HG03571 (cell line): ENCODE results near the gene CISD2.
"Not testable (repeated sequence)": the region's sequence is repeated elsewhere in the genome, so short reads cannot be mapped to it uniquely, and the experiment has no call there.

Experiments
- ATAC-seq: cut with Tn5 transposase; IDR thresholded peaks from one replicate; pipeline ENCODE4 v1.9.1; 2021; ENCODE audit not compliant: unreplicated experiment

CISD2 gene

DNA sequence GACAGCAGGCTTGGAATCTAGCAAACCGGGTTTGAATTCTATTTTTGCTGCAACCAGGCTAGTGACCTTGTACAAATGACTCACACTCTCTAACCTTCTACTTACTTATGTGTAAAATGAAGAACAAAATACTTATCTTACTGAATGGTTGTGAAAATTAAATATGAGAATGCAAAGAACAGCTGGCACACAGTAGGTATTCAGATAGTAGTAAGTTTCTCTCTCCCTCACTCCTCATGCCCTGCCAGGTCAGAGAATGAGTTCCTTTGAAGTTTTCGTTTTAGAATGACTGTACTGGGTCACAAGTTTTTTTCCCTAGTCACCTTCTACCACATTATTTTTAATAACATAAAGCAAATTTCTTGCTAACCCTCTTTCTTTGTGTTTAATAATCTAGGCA, 33.0 kb downstream of the CISD2 start:
- ATAC-seq, result no peak

- ATAC-seq, result no peak
These were observed 50.1 kb downstream of the CISD2 start for GRCh38 chr4:102918859-102919258.

- ATAC-seq, result not testable (repeated sequence)
These were observed 50.9 kb downstream of the CISD2 start for GRCh38 chr4:102919697-102920096.

GRCh38 chr4:102935716-102936115, 66.9 kb downstream of the CISD2 start:
- ATAC-seq, result no peak

DNA sequence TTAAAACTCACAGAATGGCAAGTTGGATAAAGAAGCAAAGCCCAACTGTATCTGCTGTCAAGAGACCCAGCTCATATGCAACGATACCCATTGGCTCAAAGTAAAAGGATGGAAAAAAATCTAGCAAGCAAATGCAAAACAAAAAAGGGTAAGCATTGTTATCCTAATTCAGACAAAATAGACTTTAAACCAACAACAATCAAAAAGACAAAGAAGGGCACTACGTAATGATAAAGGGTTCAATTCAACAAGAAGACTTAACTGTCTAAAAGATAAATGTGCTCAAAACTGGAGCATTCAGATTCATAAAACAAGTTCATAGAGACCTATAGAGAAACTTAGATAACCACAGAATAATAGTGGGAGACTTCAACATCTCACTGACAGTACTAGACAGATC, 69.3 kb downstream of the CISD2 start:
- not testable (repeated sequence) for ATAC-seq
